Activated CD4-positive, CD25-positive, alpha-beta regulatory T cell treated with anti-CD3 and anti-CD28 coated beads, Interleukin-2, amount 50 U/mL, for 24 hours (primary cell): Measurements from ENCODE around the gene KDELR3.

Experiments used
- ATAC-seq, 2 donors: fragments of 150-1000 bp; cut with Tn5 transposase; one replicate each; pipeline ENCODE4 v1.10.0; 2021; ENCODE audit warnings: mild to moderate bottlenecking in 1 of 2, moderate library complexity in 1 of 2

The KDELR3 gene

GRCh38 chr22:38440747-38441350 lies 27.0 kb upstream of the KDELR3 start:
- no peak for ATAC-seq

DNA sequence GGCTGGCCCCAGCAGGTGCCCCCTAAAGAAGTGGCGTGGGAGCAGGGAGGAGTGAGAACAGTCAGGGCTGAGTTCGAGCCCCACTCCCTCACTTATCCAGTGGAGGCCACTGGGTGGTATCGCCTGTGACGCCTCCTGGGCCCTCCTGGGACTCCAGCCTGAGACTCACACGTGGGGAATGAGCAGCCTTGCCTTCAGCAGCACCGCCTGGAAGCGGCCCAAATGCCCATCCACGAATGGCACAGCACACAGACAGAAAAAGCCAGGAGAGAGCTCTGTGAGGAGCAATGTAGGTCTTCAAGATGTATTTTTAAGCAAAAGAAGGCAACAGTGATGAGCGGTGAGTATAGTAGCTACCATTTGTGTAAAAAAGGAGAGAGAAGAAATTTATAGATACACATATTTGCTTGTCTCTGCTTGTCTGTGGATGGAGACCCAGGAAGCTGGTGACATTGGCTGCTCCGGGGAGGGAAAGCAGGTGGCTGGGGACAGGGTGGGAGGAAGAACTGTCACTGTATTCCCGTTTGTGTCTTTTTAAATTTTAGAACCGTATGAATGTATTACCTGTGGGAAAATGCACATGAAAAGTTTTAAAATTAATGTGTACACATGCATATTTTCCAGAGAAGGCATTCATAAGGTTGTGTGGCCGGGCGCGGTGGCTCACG lies 26.1 kb upstream of the KDELR3 start:
- no peak for ATAC-seq

DNA sequence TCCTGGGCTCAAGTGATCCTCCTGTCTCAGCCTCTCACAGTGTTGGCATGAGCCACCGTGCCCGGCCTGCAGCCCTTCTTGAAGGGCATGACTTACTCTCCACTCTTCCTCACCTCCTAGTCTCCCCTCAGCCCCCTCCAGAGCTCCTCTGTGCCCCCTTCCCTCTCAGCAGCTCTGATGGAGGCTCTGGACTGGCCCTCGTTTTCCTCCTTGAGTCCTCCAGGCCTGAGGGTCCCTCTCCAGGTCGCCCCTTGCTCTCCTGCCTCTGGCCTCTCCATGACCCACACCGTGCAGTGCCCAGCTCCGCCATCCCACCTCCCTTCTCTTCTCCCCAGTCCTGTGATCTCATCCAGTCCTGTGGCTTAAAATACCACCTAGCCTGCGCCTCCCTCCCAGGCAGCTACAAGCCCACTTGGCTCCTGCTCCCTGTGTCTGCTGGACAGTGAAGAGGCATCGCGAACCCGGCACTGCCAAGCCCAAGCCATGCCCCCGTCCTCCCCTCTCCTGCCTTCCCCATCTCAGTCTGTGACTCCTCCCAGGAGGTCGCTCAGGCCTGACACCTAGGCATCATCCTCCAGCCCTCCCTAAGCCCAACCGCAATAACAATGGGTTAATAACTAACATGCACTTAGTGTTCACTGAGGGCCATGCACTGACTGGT lies 24.8 kb upstream of the KDELR3 start:
- no peak for ATAC-seq

DNA sequence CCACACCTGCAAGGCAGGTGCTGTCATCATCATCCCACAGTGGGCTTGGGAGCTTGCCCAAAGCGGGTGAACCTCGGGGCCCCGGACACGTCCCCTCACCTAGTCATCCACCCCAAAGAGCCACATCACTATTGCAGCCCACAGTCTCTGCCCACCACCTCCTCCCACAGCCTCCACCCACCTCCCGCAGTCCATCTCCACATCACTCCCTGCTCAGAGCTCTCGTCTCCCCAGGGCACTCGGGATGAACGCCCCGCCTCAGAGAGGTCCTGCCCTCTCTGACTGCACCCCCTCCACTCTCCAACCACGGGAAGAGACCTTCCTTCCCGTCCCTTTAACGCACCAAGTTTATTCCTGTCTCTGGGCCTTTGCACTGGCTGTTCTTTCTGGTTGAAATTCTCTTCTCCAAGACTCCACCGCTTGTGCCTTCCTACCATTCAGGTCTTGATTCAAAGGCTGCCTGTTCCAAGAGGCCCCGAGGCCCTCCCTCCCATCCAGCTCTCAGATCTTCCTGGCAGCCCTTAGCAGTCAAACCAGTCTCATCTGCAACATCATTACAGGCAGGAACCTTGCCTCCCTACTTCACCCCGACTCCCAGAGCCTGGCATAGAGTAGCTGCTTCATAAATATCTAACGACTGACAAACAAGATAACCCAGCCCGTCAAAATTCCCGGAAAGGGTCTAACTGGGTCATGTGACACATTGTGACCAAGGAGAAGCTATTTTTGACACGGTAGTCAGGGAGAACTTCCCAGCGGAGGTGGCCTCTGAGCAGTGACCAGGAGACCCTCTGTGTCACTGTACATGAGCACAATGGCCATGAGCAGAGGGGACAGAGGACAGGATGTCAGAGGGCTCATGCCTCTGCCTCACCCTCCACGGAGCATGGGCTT lies 24.0 kb upstream of the KDELR3 start:
- ATAC-seq = no peak

- no peak for ATAC-seq
These were observed 23.1 kb upstream of the KDELR3 start for GRCh38 chr22:38444783-38445182.

GRCh38 chr22:38446018-38446601 lies 21.8 kb upstream of the KDELR3 start:
- ATAC-seq = no peak

DNA sequence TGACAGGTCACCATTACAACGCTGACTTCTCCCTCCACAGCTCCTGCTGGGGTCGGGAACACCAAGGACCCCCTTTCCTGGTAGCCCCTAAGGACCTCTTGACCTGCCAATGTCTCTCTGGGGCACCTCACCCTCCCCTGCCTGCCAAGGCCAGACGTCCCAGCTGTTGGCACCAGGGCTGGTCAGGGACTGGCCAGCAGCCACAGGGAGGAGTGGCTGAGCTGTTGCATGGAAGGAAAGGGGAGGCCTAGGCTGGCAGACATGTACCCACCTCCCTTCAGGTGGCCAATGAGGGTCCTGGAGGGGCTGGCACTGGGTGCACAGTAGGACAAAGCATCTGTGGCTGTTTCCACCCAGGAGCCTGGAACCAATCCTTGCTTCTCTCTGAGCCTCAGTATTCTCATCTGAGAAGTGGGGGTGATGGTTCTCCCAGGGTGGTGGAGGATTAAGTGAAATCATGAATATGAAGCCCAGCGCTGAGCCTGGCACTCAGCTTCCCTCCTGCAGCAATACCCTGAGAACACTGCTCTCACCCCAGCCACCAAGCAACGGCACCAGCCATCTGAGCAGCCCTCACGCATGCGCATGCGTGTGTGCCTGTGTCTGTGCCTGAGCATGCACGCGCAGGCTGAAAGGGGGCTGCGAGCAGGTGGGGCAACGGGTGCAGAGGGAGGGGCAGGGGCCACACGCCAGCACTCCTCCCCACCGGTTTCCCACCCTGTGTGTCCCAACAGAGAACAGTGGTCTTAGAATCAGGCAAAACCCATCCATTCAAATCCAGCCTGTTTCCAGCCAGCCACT lies 18.8 kb upstream of the KDELR3 start:
- no peak for ATAC-seq

DNA sequence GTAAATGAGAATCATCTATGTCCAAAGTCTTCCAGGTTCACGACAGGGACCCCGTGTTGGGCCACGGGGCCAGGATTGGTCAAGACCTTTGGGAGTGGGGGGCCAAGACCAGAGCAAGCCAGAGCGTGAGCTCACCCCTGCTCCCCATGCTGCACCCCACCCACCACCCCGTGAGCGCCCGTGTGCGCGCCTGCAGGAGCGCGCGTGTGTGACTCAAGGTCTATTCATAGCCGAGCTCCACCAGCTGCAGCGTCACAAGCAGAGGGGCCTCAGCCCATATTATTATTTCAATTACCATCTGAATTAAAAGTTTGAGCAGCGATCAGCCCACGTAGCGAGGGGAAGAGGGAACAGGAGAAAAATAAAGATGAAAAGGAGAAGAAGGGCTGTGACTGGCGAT lies 18.1 kb upstream of the KDELR3 start:
- ATAC-seq = no peak

GRCh38 chr22:38450234-38450797 lies 17.6 kb upstream of the KDELR3 start:
- ATAC-seq = no peak

DNA sequence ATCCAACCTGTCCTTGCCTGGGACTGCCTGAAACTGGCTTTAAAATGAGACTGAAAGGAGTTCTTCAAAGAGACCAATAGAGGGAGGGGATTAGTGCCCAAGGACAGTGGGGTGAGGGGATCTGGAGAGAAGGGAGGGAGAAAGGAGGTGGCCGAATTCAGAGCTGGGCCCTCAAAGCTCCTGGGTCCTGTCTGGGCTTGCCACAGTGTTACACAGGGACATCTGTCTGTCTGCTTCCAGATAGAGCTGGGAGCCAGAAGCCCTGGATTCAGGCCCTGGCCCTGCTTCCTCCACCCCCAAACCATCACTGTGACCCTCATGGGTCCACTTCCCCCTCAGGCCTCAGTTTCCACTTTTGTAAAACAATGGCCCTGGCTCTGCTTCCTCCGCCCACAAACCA lies 16.5 kb upstream of the KDELR3 start:
- ATAC-seq = no peak

GRCh38 chr22:38451864-38452263 lies 16.0 kb upstream of the KDELR3 start:
- no peak for ATAC-seq

DNA sequence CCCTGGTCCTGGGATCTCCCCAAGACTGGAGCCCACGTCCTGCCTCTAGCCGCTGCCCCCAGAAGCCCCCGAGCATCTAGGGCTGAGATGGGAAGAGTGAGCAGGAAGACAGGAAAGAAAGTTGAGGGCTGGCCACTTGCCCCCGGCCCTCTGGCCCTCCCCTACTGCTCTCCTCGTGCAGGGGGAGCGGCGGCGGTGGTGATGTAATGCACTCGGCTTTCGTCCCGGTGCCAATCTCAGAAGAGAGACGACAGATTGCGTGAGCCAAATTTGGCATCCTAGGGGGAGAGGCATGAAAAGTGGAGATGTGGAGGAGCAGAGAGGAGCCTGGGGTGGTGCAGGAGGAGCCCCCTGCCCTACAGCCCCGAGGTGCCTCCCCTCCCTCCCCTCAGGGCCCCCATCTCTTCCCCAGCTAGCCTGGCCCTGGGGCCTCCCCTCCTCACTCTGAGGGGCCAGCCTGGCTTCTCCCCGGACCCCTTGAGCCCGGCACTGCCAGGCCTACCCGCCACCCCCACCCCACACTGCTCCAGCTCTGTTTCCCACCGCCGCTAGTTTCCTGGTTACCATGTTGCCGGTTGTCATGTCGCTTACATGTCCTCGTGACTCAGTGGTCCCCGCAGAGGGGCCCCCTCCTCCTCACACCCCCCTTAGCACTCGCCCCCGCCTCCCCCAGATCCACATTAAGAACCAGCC lies 15.4 kb upstream of the KDELR3 start:
- ATAC-seq = no peak

DNA sequence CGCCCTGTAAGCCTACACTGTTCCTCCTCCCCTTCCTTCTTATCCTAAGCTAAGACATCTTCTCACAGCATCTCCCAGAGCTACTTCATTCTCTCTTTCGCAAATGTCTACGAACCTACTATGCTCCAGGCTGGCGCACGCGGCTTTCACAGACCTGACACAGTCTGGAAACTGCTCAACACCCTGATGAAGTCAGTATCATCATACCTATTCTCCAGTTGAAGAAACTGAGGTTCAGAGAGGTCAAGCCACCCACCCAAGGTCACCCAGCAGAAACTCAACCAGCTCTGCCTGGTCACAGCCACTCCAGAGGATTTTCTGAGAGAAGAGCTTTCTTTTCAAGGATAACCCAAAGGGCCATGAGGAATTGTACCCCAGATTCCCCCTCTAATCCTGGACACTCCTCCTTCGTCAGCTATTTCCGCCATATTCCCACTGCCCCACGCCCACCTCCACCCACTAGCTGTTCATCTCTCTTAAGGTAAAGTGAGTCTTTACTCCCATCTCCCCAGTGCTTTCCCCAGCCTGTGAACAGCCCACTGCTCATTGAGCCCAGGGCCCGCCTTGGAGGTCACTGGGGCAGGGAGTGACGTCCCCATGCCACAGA lies 14.7 kb upstream of the KDELR3 start:
- ATAC-seq = no peak

GRCh38 chr22:38453996-38454352 lies 13.9 kb upstream of the KDELR3 start:
- no peak for ATAC-seq

DNA sequence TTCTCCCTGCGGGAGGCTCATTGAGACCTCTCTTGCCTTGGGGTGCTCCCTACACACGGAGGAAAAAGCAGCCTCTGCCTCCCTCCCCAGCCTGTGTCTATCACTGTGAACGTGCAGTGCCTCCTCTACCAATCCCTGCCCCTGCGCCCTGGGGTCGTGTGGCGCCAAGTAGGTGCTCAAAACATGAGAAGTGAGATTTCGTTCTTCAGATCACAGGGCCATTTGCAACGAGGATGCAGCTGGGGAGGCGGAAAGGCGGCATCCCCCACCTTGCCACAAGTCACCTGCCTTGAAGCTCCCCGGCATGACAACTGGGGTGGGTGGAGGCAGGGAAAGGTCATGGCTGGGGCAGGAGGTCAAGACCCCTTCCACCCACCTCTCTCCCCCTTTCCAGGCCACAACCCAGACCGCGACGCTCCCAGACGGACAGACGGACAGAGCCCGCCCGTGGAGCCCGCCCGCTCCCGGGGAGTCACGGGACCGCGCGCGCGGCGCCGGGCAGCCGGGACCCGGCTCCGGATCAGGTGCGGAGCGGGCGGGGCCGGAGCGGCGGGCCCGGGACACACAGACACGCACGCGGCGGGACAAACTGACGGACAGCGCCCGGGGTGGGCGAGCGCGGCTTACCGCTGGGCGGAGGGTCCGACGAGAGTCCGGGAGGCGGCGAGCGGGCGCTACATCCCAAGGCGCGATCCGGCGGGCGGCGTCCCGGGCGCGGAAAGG lies 13.4 kb upstream of the KDELR3 start:
- no peak for ATAC-seq

GRCh38 chr22:38455076-38455529 lies 12.8 kb upstream of the KDELR3 start, which contains the start of gene KCNJ4:
TSS of gene KCNJ4 (minus strand) at chr22:38455199. CDS start at chr22:38428132, 27,067 bp downstream.
- no peak for ATAC-seq

DNA sequence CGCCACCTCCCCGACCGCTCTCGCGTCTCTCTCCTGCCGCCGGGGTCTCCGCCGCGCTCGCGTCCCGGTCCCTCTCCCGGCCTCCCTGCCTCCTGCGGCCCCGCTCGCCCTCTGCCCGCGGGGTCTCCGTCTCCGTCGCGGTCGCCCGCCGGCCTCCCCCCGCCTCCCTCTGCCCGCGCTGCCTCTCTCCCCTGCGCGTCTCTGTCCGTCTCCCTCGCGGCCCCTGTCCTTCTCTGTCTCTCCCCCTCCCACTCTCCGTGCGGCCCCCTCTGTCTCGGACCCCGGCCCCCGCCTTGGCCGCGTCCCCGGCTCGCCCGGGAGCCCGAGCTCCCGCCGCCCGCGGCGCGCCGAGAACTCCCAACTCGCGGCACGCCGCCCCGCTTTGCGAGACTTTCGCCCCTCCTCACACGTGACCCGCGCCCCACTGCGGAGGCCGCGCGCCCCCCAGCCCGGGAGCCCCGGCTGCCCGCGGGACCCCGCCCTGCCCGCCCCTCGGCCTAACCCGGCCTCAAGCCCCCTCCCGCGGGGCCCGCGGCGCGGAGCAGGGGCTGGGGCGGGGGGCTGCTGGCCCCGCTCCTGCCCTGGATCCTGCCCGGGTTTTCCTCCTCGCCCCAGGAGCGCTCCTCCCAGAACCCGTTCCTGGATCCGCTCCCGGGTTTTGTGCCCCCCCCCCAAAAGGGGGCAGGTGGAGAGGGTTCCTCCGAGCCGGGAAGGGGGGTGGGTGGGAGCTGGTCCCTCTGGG lies 12.2 kb upstream of the KDELR3 start:
- ATAC-seq = no peak

- ATAC-seq = no peak
These were observed 11.5 kb upstream of the KDELR3 start for GRCh38 chr22:38456272-38456835.
